Panc1 (cell line): ENCODE measurements around the gene AKR1C8. TPM values are rescaled to one million over a fixed set of nuclear protein-coding genes. Genes with fewer than 3 reads are reported as not detected.
"Not testable (repeated sequence)": the region's sequence is repeated elsewhere in the genome, so short reads cannot be mapped to it uniquely, and the experiment has no call there.

ENCODE experiments used
- ATAC-seq: fragments of 200-7000 bp; cut with Tn5 transposase; 2 replicates; pipeline ENCODE4 v1.9.1; 2020; ENCODE audit warnings: mild to moderate bottlenecking, moderate library complexity
- BruUV-seq: library from RNA; stranded (reverse); fragments of 400-500 nt; replicated peaks from 2 replicates; lab custom pipeline; 2021; lab: Mats Ljungman, UMichigan
- CTCF ChIA-PET: fragments of 300-600 bp; sonication (Branson Sonifier 250); formaldehyde crosslinking; loops from one replicate; lab custom pipeline; 2022; ENCODE audit warnings: antibody characterized with exemption; lab: Charles Lee
- POLR2A ChIA-PET: fragments of 300-600 bp; sonication (Branson Sonifier 250); formaldehyde crosslinking; loops from one replicate; lab custom pipeline; 2022; ENCODE audit warnings: antibody characterized with exemption; lab: Charles Lee
- DNase-seq: peaks from one replicate; pipeline ENCODE4 v3.0.0-alpha.2; 2010; ENCODE audit warnings: low read depth, low spot score
- H3K27ac ChIP-seq: 2 replicates; pipeline ENCODE4 v1.5.1; 2011; ENCODE audit warnings: mild to moderate bottlenecking, low read length, inconsistent platforms
- H3K27me3 ChIP-seq: fragments of 200-500 bp; sonication (Bioruptor generic); 2 replicates; pipeline ENCODE4 v1.6.0; 2014; ENCODE audit warnings: low read length, inconsistent platforms; ENCODE audit not compliant: control insufficient read depth, insufficient read depth
- H3K36me3 ChIP-seq: fragments of 200-500 bp; sonication (Bioruptor generic); 2 replicates; pipeline ENCODE4 v1.5.1; 2014; ENCODE audit warnings: inconsistent platforms, mild to moderate bottlenecking, low read length, moderate library complexity; ENCODE audit not compliant: control insufficient read depth, insufficient read depth
- H3K4me1 ChIP-seq: 2 replicates; pipeline ENCODE4 v1.5.1; 2011; ENCODE audit warnings: inconsistent platforms, mild to moderate bottlenecking, low read length, moderate library complexity; ENCODE audit not compliant: control insufficient read depth, insufficient read depth
- H3K4me3 ChIP-seq, 2 experiments: 2 replicates each; pipeline ENCODE4 v1.5.1; 2011 to 2012; ENCODE audit warnings: low read depth in 2 of 2, low read length in 2 of 2, mild to moderate bottlenecking in 2 of 2, inconsistent platforms in 1 of 2, moderate library complexity in 1 of 2
- H3K9me3 ChIP-seq: fragments of 200-500 bp; sonication (Bioruptor generic); 2 replicates; pipeline ENCODE4 v1.5.1; 2014; ENCODE audit warnings: low read depth, mild to moderate bottlenecking, inconsistent platforms, low read length, moderate library complexity; ENCODE audit not compliant: control insufficient read depth, insufficient read depth
- POLR2AphosphoS5 ChIP-seq: IDR thresholded peaks from 2 replicates; pipeline ENCODE4 v1.6.1; 2012; ENCODE audit warnings: mild to moderate bottlenecking, low read depth, low read length, moderate library complexity
- SIN3A ChIP-seq: IDR thresholded peaks from 2 replicates; pipeline ENCODE4 v1.6.1; 2012; ENCODE audit warnings: low read depth, mild to moderate bottlenecking, low read length, moderate library complexity, borderline replicate concordance; ENCODE audit not compliant: insufficient read depth
- TCF7L2 ChIP-seq: IDR thresholded peaks from 2 replicates; pipeline ENCODE4 v1.6.1; 2011; ENCODE audit warnings: mild to moderate bottlenecking, low read depth, low read length, inconsistent platforms
- in situ Hi-C: cut with HindIII; loops from 2 replicates; pipeline ENCODE4 v1.10.0; 2016; ENCODE audit warnings: low sequenced_read_pairs, low pct_unique_long_range_greater_than_20kb
- intact Hi-C: fragments of 100-400 bp; cut with micrococcal nuclease; formaldehyde crosslinking; loops from one replicate; pipeline ENCODE4 v1.10.0; 2022; ENCODE audit not compliant: unreplicated experiment
- total RNA-seq: library from RNA; stranded (reverse); gene quantifications from one replicate; pipeline ENCODE4 v1.2.1, GENCODE V29; 2021; ENCODE audit not compliant: unreplicated experiment
- TF ChIP-seq, protein P1 (sequence below): fragments of 450-650 bp; IDR thresholded peaks from 2 replicates; pipeline ENCODE4 v1.5.1; 2017; ENCODE audit warnings: mild to moderate bottlenecking
- TF ChIP-seq, protein P2 (sequence below), 2 experiments: IDR thresholded peaks; 2 replicates each; pipeline ENCODE4 v1.6.1; 2011 to 2012; ENCODE audit warnings: low read depth in 2 of 2, control low read depth in 1 of 2, low read length in 1 of 2, mild to moderate bottlenecking in 1 of 2, moderate library complexity in 1 of 2; ENCODE audit not compliant: insufficient read depth in 1 of 2

AKR1C8 gene
- total RNA-seq, 1 experiment from 2014 or later, result not detected

DNA sequence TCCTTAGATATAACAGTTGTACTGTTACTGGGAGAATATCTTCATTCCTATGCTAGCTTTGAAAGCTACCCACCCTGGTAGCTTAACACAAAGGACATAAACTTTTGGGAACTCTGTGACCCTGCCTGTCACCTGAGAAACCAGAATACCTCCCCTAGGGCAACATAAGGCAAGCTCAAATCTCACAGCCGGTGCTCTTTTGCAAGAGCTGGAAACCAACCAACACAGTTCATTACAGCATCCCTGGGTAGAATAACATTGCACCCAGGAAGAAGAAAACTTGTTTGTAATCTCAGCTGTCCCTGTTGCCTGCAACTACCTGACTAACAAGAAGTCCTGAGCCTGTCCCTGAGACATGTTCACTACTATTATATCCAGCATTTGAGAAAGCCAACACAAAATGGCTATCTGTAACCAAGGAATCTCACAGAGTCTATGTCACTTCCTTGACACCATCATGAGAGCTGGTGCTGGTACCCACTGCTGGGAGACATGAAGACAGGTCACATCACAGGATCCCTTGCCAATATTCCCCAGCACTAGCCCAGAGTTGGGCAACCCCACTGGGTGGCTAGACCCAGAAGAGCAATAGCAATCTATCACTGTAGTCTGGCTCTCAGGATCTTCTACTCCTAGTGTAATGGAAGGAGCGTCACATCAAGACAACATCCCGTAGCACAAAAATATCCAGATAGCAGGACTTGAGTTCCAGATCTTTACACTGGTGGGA lies 59.5 kb downstream of the AKR1C8 start:
- ATAC-seq (no peak), DNase-seq (no peak)
- ChIA-PET POLR2A (no interaction called here), CTCF (no interaction called here)
- in situ Hi-C loops (no loop called here), intact Hi-C loops (no loop called here)
- H3K4me1 ChIP-seq, result no peaks in the 10 kb centered on the region
- H3K27ac ChIP-seq, result no peak overlapping the region
- H3K36me3 ChIP-seq, result no peaks in the 10 kb centered on the region
- no peaks in the 10 kb centered on the region for H3K27me3 ChIP-seq
- TF ChIP-seq, protein P1, sequence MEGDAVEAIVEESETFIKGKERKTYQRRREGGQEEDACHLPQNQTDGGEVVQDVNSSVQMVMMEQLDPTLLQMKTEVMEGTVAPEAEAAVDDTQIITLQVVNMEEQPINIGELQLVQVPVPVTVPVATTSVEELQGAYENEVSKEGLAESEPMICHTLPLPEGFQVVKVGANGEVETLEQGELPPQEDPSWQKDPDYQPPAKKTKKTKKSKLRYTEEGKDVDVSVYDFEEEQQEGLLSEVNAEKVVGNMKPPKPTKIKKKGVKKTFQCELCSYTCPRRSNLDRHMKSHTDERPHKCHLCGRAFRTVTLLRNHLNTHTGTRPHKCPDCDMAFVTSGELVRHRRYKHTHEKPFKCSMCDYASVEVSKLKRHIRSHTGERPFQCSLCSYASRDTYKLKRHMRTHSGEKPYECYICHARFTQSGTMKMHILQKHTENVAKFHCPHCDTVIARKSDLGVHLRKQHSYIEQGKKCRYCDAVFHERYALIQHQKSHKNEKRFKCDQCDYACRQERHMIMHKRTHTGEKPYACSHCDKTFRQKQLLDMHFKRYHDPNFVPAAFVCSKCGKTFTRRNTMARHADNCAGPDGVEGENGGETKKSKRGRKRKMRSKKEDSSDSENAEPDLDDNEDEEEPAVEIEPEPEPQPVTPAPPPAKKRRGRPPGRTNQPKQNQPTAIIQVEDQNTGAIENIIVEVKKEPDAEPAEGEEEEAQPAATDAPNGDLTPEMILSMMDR, result no peak
- TF ChIP-seq TCF7L2 (no peak), POLR2AphosphoS5 (no peak), SIN3A (no peak)
- TF ChIP-seq, protein P2, sequence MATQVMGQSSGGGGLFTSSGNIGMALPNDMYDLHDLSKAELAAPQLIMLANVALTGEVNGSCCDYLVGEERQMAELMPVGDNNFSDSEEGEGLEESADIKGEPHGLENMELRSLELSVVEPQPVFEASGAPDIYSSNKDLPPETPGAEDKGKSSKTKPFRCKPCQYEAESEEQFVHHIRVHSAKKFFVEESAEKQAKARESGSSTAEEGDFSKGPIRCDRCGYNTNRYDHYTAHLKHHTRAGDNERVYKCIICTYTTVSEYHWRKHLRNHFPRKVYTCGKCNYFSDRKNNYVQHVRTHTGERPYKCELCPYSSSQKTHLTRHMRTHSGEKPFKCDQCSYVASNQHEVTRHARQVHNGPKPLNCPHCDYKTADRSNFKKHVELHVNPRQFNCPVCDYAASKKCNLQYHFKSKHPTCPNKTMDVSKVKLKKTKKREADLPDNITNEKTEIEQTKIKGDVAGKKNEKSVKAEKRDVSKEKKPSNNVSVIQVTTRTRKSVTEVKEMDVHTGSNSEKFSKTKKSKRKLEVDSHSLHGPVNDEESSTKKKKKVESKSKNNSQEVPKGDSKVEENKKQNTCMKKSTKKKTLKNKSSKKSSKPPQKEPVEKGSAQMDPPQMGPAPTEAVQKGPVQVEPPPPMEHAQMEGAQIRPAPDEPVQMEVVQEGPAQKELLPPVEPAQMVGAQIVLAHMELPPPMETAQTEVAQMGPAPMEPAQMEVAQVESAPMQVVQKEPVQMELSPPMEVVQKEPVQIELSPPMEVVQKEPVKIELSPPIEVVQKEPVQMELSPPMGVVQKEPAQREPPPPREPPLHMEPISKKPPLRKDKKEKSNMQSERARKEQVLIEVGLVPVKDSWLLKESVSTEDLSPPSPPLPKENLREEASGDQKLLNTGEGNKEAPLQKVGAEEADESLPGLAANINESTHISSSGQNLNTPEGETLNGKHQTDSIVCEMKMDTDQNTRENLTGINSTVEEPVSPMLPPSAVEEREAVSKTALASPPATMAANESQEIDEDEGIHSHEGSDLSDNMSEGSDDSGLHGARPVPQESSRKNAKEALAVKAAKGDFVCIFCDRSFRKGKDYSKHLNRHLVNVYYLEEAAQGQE (IDR thresholded peaks at IDR 0.05; ENCODE audit: insufficient read depth in 1 of 2, low read depth in 2 of 2, low read length in 1 of 2), result no peak
- BruUV-seq, result no TSS peak
- H3K4me3 ChIP-seq, result no peak overlapping the region
- H3K9me3 ChIP-seq, result no peaks in the 10 kb centered on the region

DNA sequence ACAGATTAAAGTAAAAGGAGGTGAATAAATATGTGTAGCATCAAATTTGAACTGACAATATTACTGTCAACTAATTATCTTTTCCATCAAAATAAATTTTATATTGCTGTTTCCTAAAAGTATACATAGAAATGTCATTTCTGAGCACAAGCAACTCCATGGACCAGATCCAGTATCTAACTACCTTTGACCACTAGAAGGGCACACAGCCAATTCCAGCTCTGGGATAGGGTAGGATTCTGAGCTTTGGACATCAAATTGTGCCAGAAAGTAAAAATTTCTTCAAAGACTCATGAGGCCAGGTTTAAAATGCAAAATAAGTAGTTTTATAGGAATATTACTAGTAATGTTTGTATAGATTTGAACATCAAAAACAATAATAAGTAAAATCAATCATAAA lies 61.1 kb downstream of the AKR1C8 start:
- BruUV-seq, result no TSS peak
- TF ChIP-seq SIN3A, result no peak

DNA sequence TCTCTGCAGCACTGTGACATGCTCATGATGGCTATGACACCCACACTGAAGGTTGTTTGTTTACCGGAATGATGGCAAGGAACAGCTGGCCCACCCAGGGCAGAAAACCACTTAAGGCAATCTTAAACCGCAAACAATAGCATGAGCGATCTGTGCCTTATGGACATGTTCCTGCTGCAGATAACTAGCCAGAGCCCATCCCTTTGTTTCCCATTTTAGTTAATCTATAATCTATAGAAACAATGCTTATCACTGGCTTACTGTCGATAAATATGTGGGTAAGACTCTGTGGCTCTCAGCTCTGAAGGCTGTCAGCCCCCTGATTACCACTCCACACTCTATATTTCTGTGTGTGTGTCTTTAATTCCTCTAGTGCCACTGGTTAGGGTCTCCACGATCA lies 65.0 kb downstream of the AKR1C8 start:
- CTCF ChIA-PET, DNase-seq, H3K4me1 ChIP-seq, H3K9me3 ChIP-seq, ATAC-seq, BruUV-seq, H3K4me3 ChIP-seq, intact Hi-C loops, H3K36me3 ChIP-seq, POLR2A ChIA-PET, H3K27me3 ChIP-seq, H3K27ac ChIP-seq, in situ Hi-C loops: not testable (repeated sequence)

More for the DNA sequence above, 61.1 kb downstream of the AKR1C8 start:
- in situ Hi-C loops (no loop called here), intact Hi-C loops (no loop called here)
- Histone ChIP-seq H3K36me3 (no peaks in the 10 kb centered on the region), H3K9me3 (no peaks in the 10 kb centered on the region), H3K27me3 (no peaks in the 10 kb centered on the region), H3K4me3 (no peak overlapping the region), H3K27ac (no peak overlapping the region), H3K4me1 (no peaks in the 10 kb centered on the region)
- DNase-seq (no peak), ATAC-seq (no peak)
- POLR2A ChIA-PET, result no interaction called here
- CTCF ChIA-PET, result no interaction called here
